ENCODE data around the gene SBF2.
"Not testable (repeated sequence)": the region's sequence is repeated elsewhere in the genome, so short reads cannot be mapped to it uniquely, and the experiment has no call there.

SBF2 gene

DNA sequence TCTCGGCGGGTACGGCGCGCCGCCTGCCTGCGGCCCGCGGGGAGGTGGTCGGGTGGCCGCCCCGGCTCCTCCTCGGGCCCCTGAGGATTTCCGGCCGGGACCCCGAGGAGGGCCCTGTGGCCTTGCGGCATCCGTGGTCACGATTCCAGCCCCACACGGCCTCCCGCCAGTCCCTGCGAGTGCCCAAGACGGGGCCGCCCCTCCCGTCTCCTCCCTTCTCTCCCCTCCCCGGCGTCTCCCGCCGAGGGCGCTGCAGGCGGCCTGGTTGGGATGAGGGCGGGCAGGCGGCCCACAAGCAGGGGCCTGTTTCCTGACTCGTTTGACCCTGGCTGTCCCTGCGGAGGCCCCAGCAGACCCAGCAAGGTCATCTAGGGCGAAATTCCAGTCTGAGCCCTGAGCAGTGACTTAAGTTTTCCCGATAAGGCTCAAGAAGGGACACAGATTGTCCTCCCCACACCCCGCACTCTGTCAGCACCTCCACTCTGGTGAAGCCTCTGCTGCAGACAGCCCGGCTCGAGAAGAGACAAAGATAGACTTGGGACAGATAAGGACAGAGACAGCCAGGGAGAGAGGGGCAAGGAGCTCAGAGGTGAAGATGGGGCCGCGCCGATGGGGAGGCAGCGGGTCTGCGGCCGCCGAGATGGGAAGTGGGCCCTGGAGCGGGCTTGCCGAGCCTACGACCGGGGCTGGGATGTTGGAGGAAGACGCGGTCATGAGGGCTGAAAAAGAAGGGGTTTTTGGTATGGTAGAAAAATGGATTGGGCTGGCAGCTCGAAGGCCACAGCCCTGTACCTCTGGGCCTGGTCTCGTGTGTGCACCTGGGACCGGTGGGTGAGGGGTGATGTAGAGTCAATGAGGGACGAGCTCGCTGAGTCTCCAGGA lies 535.1 kb downstream of the SBF2 start:
- DNase-seq = peak; percentile 64

DNA sequence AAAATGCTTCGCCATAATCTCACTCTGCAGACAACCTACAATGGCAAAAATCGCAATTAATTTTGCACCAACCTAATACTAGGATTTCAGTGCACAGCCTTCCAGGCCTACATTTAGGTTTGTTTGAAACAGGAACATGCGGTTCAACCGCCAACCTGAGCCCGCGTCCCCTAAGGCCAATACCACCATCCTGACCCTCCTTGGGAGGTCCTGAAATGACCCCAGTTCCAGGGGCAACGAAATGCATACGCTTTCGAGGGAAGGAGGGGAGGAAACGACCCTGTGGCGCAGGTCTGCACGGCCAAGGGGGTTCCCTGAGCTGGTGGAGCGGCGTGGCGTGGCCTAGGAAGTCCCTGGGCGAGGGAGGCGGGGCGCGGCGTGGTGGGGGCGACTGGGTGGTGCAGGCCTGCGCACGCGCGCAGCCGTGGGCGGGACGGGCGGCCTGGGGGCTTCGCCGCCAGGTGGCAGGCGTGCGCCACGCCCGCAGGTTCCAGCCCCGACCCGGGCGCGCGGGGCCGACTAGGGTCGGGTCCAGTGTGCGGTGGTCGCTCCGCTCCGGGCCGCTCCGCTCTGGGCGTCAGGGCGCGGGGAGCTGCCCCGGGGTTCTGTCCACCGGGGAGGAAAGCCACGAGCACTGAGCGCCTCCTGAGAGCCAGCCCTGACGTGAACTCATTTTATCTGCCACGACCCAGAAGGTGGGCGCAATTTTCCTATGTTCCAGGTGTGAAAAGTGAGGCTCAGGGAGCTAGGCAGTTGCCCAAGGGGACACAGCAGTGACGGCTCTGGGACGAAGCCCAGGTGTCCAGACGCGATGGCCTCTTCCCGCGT lies 536.0 kb downstream of the SBF2 start:
- DNase-seq = peak; percentile 92

DNA sequence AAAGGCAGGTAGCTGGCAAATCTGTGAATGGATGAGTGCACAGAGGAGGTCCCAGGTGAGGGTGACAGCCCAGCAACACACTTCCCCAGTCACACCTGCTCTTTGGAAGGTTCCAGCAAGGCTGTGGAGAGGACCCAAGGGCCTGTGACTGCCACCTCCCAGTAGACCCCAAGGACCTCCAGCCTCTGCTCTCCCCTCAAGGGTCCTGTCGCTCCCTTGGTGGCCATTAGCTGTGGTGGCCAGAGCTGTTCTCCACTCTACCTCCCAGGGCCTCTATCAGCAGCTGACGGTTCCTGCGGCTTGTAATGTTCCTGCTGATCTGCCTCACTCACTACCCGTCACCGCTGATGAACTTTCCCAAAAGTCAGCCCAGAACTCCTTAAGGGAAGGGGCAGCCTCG lies 537.1 kb downstream of the SBF2 start:
- DNase-seq = no peak

DNA sequence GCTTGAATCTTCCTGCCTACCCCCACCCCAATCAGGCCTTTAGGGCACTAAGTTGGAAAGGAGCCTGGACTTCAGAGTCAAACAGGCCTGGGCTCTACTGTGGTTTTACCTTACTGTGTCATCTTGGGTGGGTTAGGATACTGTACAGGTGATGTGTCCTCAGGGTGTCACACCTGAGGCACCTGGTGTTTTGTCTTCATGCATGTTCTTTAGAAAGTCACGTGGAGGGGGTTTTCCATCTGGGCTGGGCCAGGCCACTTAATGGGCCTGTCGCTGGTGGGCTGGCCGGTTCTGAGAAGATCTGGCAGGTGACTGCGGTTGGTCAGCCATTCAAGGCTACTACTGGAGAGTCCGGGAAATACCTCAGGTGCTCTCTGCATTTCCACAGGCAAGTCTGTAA lies 537.6 kb downstream of the SBF2 start:
- no peak for DNase-seq

DNA sequence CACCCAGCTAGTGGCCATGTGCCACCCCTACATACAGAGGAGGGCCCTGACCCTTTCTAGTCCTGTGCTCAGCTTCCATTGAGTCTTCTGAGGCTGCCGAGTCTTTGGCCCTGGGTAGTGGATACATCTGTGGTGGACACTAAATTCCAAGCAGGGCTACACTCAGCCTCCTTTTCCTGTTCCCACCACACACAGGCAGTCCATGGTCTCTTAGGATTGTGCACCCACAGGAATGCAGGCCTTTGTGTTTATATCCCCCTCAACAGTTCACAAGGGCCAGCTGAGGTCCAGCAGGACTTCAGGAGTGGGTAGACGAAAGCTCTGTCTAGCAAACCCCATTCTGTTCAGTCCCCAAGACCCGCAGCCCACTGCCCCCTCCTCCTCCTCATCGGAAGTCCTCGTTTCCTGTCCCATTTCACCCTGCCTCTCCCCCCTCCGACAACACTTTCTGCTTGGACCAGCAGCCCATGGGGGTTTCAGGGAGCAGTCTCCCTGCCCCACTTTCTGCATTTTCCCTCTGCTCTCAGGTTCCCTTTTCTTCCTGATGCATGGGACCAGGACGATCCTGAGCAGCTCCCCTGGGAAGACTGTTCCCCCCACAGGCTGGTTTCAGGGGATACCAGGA lies 538.3 kb downstream of the SBF2 start:
- no peak for DNase-seq

DNA sequence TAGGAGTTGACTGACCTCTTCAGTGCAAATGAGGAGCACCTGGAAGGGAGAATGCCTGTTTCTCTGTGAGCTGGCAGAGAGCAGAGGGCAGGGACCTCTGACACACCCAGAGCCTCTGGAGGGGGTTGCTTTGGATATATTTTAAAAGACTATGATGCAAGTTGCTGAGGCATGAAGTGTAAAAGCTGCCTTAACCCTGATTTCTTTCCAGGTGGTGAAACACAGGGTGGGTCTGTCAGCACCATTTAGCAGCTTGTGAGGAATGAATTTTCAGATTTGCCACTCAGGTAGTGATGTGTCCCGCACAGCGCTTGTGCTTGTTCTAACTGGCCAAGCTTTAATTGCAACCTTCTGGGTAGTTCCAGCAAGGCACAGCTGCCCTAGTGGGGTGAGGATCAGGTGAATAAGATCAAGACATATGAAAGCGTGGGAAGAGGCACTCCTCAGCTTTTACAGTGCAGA lies 540.0 kb downstream of the SBF2 start:
- no peak for DNase-seq

DNA sequence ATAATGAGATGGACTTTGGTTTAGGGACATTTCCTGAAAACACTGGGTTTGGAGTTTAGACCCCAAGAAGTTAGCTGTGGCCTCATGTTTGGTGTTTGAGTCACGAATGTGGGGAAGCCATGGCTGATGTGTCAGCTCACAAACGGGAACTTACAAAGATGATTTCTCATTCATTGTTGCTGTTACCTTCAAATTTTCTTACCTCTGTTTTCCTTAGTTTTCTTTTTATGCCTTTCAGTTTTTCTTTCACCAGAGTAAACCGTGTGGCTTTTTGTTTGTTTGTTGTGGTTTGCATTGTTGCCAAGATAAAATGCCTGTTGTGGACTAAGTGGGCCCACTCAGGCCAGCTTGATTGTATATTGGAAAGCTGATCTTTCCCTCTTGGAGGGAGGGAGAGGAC lies 541.0 kb downstream of the SBF2 start:
- peak; percentile 25 for DNase-seq

DNA sequence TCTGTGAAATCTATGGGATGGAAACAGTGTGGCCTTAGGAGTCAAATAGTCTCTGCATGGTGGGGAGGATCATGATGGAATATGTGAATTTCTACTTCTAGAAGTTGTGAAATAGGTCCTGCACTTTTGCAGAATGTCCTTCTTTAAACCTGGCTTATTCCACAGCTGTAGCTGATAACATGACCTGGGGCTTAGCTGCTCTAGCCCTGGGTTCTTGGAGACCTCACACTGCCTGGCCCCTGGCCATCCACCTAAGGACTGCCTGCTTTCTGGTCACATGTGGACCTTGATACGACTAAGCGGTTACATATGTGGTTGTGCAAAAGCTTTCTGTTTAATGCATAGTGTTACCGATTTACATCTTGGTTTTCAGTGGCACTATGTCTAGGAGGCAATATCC lies 541.9 kb downstream of the SBF2 start:
- no peak for DNase-seq

DNA sequence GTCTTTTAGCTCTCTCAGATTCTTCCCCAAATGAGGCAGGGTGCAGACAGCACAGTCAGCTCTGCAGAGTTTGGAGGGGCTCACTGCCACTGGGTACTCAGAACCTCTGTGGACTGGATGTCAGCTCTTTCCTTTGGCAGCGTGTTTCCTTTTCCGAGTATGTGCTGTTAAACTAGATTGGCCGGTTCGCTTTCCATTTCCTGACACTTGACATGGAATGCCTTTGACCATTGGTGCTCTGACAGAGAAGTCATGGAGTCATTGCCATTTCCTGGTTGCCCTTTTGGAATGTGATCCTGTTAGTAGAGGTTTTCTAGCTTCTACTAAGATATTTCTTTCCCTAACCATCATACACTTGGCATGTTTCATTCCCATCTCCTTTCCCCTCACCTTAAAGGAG lies 543.5 kb downstream of the SBF2 start:
- no peak for DNase-seq

DNA sequence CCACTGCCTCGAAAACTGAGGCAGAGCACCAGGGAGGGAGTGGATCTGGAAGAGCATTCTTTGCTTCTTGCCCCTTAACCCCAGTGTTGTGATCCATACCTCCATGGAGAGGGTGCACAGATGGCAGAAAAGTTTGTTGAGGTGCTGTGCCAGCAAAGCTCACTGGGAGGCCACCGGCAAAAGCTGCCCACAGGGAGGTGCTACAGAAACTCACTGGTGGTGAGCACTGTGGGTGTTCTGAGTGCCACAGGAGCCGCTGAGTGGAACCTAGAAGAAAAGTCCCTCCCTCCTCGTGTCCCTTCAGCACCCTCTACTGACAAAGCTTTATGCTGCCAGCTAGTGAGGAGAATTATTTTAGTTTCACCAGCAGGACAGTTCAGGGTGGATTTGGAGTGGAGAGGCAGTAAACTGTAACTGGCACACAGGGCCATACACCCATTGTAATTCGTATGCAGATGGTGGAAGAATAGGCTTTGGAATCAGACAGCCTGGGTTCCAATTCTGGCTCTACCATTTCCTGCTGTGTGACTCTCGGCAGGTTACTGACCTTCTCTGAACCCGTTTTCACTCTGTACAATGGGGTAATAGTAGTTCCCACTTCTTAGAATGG lies 545.6 kb downstream of the SBF2 start:
- peak; percentile 76 for DNase-seq

DNA sequence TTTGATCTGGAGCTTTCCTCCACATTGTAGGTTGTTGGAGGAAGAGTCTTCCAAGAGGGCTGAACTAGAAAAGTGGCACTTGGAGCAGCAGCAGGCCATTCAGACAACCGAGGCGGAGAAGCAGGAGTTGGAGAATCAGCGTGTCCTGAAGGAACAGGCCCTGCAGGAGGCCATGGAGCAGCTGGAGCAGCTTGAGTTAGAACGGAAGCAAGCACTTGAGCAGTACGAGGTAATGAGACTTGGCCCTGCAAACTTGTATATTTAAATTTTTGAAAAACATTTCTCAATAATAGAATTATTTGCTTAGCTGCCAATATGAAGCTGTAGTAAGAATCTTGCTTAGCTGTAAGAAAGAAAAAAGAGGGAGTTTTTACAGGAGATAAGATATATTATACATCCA lies 546.2 kb downstream of the SBF2 start:
- no peak for DNase-seq

DNA sequence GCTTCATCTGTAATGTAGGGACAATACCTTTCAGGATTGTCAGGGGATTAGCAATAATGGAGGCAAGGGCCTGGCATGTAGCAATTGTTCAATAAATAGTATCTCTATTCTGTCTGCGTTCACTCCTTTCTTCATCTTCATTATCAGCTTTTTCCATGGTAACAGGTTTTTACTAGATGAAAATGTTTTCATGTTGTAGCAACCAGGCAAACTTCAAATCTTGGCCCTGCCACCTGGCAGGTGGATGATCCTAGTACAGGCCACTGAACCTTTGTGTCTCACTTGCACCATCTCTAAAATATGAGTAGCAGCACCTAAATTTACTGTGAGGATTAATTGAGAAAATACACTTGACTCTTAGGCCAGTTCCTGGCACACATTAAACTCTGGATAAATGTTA lies 546.8 kb downstream of the SBF2 start:
- DNase-seq = no peak

DNA sequence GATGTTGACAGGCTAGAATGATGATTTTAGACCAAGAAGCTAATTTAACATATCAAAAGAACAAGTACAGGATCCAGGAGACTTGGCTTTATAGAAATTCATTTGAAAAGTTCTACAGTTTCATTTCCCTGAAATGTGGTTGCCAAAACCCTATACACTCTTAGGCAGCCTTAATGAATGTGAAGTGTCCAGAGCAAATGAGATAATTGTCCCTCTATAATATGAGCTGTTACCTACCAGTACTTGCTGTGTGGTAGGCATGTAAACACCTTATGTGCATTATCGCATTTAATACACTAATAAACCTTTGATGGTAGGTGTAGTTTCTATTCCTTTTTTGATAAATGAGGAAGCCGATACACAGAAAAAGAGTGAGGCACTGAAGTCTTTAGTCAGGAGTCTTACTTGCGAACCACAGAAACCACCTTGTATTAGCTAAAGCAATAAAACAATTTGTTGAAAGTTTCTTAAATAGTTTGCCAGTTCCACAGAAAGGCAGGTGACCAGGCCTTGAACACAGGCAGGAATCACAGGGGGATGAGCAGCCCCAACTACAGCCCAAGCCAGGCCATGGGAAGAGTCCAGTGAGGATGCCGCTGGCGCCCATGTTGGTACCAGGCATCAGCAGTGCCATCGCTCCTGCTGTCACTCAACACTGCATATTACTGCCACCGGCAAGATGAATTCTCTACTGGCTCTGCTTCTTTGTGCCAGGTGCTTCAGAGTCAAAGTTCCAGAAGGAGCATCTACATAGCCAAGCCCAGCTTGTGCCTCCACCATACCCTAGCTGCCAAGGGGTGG lies 548.4 kb downstream of the SBF2 start:
- DNase-seq = no peak

DNA sequence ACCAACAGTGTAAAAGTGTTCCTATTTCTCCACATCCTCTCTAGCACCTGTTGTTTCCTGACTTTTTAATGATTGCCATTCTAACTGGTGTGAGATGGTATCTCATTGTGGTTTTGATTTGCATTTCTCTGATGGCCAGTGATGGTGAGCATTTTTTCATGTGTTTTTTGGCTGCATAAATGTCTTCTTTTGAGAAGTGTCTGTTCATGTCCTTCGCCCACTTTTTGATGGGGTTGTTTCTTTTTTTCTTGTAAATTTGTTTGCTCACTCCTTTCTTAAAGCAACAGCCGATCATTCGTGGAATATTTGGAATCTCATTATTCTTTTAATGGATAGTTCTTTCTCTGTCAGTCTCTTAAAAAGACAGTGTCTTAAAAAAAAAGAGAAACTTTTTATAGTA lies 550.5 kb downstream of the SBF2 start:
- DNase-seq = not testable (repeated sequence)

DNA sequence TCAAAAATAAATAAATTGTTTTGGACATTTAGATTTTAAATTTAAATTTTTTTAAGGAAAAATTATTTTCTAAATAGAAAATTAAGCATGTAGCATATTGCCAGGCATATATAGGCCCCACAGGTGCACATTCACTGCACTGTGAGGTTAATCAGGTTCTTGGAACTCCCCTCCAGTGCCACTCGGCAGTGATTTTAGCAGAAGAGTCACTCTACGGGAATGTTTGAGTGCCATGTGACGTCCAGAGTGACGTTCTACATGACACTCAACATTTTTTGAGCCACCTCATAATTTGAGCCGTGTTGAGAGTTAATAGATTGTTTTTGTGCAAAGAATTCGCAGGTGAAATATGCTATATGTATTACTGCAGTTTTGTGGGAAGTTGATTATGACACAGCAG lies 552.8 kb downstream of the SBF2 start:
- no peak for DNase-seq

DNA sequence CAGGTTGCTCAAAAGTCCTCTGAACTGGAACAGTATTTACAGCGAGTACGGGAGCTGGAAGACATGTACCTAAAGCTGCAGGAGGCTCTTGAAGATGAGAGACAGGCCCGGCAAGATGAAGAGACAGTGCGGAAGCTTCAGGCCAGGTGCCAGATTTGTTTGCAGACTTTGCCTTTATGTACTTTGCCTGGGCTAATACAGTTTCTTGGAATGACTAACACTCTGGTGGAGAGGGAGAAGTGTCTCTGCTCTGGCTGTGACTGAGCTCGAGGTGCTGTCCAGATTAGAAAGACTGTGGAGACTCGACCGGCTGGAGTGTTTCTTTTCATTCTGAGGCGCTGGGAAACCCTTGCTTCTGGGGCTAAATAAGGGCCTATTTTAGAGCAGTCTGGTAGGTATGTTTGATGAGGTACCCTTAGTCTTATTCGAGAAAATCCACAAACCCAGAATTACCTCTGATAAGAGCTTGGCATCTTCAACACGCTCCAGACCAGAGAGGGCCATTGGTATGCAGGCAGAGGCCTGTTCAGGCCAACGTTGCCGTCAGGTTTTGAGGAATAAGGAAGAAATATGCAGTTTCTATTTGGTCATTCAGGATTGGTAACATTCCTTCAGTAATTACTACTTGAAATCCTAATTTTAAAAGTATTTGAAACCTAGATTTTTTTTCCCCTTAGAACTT lies 553.7 kb downstream of the SBF2 start:
- DNase-seq = no peak

DNA sequence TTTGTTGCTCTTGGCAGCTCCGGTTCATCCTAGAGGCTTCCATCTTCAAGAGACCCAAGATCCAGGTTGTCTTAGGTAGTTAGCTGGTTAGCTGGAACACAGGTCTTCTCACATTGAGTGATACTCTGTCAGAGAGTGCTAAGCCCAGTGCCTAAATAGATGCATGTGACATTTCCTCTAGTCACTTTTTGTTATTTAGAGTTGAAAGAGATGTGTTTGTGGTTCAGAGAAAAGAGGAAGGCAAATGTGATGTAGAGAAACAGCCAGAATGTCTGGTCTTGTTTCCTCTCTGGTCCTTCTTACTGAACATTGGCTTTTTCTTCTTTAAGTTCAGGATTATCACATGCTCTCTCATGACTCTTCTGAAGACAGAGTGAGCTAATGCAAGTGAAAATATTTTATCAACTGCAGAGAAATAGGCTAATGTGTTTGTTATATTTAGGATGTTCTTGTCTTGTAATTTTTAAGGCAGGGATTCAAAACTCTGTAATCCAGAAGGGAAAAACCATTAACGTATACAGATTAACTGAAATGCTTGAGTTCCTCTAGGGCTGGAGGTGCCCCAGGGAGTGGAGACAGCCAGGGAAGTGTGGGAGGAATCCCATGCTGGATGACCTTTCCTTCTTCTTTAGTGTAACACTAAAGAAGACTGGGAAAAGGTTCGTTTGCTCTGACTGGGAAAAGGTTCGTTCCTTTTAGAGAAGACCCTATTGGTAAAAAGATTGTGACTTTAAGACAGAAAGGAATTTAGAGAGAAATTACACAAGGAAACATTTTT lies 554.7 kb downstream of the SBF2 start:
- DNase-seq = no peak

DNA sequence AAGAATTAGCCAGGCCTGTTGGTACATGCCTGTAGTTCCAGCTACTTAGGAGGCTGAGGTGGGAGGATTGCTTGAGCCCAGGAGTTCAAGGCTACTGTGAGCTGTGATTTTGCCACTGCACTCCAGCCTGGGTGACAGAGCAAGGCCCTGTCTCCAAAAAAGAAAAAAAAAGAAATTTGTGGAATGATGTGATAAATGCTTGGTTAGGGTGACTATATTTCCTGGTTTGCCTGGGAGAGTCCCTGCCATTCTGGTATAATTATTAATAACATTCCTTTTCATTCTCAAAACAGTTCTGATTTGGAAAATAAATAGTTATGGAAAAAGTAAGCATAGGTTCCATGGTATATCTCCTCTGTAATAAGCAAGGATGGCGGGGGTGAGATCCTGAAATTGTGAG lies 555.3 kb downstream of the SBF2 start:
- DNase-seq = no peak

DNA sequence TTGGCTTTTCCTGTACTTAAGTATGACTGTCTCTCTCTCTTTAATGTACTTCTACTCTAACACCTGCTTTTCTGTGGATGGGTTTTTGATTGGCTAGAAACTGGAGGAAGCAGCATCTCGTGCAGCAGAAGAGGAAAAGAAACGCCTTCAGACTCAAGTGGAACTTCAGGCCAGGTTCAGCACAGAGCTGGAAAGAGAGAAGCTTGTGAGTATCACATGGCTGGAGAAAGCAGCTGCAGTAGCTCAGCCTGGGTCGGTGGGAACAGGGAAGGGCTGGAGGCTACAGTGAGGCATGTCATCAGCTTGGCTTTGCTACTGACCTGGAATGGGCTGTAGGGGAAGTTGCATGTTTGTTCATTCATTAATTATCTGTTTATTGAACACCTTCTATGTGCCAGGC lies 555.9 kb downstream of the SBF2 start:
- no peak for DNase-seq

DNA sequence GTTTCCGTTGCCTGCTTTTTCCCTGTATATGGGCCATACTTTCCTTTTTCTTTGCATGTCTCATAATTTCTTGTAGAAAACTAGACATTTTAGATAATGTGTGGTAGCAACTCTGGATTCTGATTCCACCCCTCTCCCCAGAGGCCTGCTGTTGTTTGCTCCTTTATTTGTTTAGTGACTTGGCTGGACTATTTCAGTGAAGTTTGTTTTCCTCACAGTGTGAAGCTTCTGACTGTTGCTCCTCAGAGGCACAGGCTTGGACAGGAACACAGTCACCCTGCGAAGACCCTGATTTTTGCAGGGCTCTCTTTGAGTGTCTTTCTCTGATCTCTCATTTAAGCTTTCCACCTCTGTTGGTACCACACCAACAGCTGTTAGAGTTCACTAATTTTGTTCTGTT lies 557.7 kb downstream of the SBF2 start:
- no peak for DNase-seq

DNA sequence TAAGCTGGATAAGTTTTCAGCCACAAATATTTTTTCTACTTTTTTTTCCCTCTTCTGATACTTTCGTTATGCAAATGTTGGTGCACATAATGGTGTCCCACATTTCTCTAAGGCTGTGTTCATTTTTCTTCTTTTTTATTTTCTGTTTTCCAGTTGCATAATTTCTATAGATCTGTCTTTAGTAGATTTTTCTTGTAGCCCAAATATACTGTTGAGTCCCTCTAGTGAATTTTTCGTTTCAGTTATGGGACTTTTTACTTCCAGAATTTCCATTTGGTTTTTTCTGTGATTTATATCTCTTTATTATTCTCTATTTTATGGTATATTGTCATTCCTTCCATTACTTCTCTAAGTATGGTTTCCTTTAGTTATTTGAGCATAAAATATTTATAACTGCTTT lies 558.1 kb downstream of the SBF2 start:
- no peak for DNase-seq
